ENCODE data around the gene TSHZ2.

GRCh38 chr20:52953020-52953419, 19.1 kb upstream of the TSHZ2 start:
- TF ChIP-seq, protein P1, sequence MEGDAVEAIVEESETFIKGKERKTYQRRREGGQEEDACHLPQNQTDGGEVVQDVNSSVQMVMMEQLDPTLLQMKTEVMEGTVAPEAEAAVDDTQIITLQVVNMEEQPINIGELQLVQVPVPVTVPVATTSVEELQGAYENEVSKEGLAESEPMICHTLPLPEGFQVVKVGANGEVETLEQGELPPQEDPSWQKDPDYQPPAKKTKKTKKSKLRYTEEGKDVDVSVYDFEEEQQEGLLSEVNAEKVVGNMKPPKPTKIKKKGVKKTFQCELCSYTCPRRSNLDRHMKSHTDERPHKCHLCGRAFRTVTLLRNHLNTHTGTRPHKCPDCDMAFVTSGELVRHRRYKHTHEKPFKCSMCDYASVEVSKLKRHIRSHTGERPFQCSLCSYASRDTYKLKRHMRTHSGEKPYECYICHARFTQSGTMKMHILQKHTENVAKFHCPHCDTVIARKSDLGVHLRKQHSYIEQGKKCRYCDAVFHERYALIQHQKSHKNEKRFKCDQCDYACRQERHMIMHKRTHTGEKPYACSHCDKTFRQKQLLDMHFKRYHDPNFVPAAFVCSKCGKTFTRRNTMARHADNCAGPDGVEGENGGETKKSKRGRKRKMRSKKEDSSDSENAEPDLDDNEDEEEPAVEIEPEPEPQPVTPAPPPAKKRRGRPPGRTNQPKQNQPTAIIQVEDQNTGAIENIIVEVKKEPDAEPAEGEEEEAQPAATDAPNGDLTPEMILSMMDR (IDR thresholded peaks at IDR 0.05): no peak
- no peak for TF ChIP-seq POLR2A (IDR thresholded peaks at IDR 0.05; ENCODE audit: low read depth)

All from esophagus muscularis mucosa (tissue), 3 donors.